OCI-LY1 (cell line): ENCODE results near the gene C14orf180.

Experiments used
- H2AFZ ChIP-seq: fragments of 200-600 bp; sonication (generic), shearing (Covaris generic); 2 replicates; pipeline ENCODE4 v1.6.0; 2014; ENCODE audit warnings: antibody characterized with exemption, mild to moderate bottlenecking, low read length
- H3F3A ChIP-seq: fragments of 200-600 bp; sonication (generic), shearing (Covaris generic); 2 replicates; pipeline ENCODE4 v1.6.0; 2014; ENCODE audit warnings: mild to moderate bottlenecking, antibody characterized with exemption, low read length, moderate library complexity; ENCODE audit not compliant: insufficient read depth
- H3K27ac ChIP-seq: fragments of 200-600 bp; sonication (generic); 2 replicates; pipeline ENCODE4 v1.5.1; 2014; ENCODE audit warnings: low read length, mixed run types, mild to moderate bottlenecking, low read depth; ENCODE audit not compliant: poor library complexity, severe bottlenecking
- H3K27me3 ChIP-seq: fragments of 200-600 bp; sonication (generic); 2 replicates; pipeline ENCODE4 v1.6.0; 2014; ENCODE audit warnings: antibody characterized with exemption, mild to moderate bottlenecking, low read length, moderate library complexity; ENCODE audit not compliant: insufficient read depth
- H3K36me3 ChIP-seq: fragments of 200-600 bp; sonication (generic); 2 replicates; pipeline ENCODE4 v1.6.1; 2014; ENCODE audit warnings: mild to moderate bottlenecking, antibody characterized with exemption, low read length, moderate library complexity, mixed read lengths; ENCODE audit not compliant: insufficient read depth
- H3K4me1 ChIP-seq: fragments of 200-600 bp; sonication (generic); 2 replicates; pipeline ENCODE4 v1.5.1; 2014; ENCODE audit warnings: mild to moderate bottlenecking, low read length, moderate library complexity; ENCODE audit not compliant: insufficient read depth, severe bottlenecking
- H3K4me2 ChIP-seq: fragments of 200-600 bp; sonication (generic), shearing (Covaris generic); 2 replicates; pipeline ENCODE4 v1.6.1; 2014; ENCODE audit warnings: low read length
- H3K4me3 ChIP-seq: fragments of 200-600 bp; sonication (generic); 2 replicates; pipeline ENCODE4 v1.5.1; 2014; ENCODE audit warnings: low read length, low read depth, mild to moderate bottlenecking, mixed read lengths; ENCODE audit not compliant: poor library complexity, severe bottlenecking
- H3K79me2 ChIP-seq: fragments of 200-600 bp; shearing (Covaris generic); 2 replicates; pipeline ENCODE4 v1.6.1; 2016; ENCODE audit warnings: mixed run types, low read length, mixed read lengths; ENCODE audit not compliant: insufficient read depth
- H3K9ac ChIP-seq: fragments of 200-600 bp; sonication (generic), shearing (Covaris generic); 2 replicates; pipeline ENCODE4 v1.6.1; 2014; ENCODE audit warnings: mild to moderate bottlenecking, low read length, mixed read lengths
- H3K9me2 ChIP-seq: fragments of 200-600 bp; sonication (generic), shearing (Covaris generic); 2 replicates; pipeline ENCODE4 v1.6.1; 2014; ENCODE audit warnings: low read depth, mild to moderate bottlenecking, low read length, mixed read lengths
- H3K9me3 ChIP-seq: fragments of 200-600 bp; shearing (Covaris generic); 2 replicates; pipeline ENCODE4 v1.6.1; 2014; ENCODE audit warnings: low read length, mixed read lengths
- H4K20me1 ChIP-seq: fragments of 200-600 bp; sonication (generic), shearing (Covaris generic); 2 replicates; pipeline ENCODE4 v1.6.0; 2016; ENCODE audit warnings: mild to moderate bottlenecking, low read length; ENCODE audit not compliant: insufficient read depth
- EZH2 ChIP-seq: fragments of 200-600 bp; sonication (generic), shearing (Covaris generic); IDR thresholded peaks from 2 replicates; pipeline ENCODE4 v1.8.0; 2017; ENCODE audit warnings: borderline replicate concordance, mixed run types, mild to moderate bottlenecking, antibody characterized with exemption, low read length, moderate library complexity, mixed read lengths
- TF ChIP-seq, protein P1 (sequence below): fragments of 200-600 bp; sonication (generic), shearing (Covaris generic); IDR thresholded peaks from 2 replicates; pipeline ENCODE4 v1.5.1; 2017; ENCODE audit warnings: mild to moderate bottlenecking, antibody characterized with exemption, low read length, moderate library complexity, mixed read lengths

Gene C14orf180

DNA sequence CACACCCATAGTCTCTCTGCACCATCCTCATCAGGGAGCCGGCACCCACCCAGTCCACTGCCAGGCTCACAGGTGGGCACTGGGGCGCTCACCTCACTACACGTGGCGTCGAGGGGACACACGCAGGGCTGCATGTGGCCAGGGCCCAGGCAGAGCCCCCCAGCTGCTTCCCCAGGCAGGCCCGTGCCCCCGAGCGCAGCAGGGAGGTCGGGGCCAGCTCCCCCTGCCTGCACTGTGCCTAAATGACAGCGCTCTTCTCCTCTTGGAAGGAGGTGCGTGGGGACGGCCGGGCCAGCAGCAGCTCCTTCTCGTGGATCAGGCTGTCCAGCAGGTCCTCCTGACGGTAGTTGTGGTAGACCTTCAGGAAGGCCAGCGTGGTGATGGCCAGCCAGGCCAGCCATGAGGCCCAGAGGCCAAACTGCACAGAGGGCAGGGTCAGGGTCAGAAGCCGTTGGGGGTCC, 13.7 kb downstream of the C14orf180 start:
- no peaks in the 10 kb centered on the region for H3K79me2 ChIP-seq
- no peak overlapping the region for H3K4me2 ChIP-seq
- H3K4me1 ChIP-seq: no peaks in the 10 kb centered on the region
- no peaks in the 10 kb centered on the region for H3K27me3 ChIP-seq
- no peak overlapping the region for H3K27ac ChIP-seq
- no peaks in the 10 kb centered on the region for H3K9me3 ChIP-seq
- H3K9ac ChIP-seq: no peak overlapping the region
- no peak for TF ChIP-seq EZH2
- TF ChIP-seq, protein P1, sequence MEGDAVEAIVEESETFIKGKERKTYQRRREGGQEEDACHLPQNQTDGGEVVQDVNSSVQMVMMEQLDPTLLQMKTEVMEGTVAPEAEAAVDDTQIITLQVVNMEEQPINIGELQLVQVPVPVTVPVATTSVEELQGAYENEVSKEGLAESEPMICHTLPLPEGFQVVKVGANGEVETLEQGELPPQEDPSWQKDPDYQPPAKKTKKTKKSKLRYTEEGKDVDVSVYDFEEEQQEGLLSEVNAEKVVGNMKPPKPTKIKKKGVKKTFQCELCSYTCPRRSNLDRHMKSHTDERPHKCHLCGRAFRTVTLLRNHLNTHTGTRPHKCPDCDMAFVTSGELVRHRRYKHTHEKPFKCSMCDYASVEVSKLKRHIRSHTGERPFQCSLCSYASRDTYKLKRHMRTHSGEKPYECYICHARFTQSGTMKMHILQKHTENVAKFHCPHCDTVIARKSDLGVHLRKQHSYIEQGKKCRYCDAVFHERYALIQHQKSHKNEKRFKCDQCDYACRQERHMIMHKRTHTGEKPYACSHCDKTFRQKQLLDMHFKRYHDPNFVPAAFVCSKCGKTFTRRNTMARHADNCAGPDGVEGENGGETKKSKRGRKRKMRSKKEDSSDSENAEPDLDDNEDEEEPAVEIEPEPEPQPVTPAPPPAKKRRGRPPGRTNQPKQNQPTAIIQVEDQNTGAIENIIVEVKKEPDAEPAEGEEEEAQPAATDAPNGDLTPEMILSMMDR: no peak
- H3K36me3 ChIP-seq: no peaks in the 10 kb centered on the region
- no peaks in the 10 kb centered on the region for H3K9me2 ChIP-seq
- no peak overlapping the region for H2AFZ ChIP-seq
- H4K20me1 ChIP-seq: no peaks in the 10 kb centered on the region
- no peaks in the 10 kb centered on the region for H3F3A ChIP-seq
- no peak overlapping the region for H3K4me3 ChIP-seq

DNA sequence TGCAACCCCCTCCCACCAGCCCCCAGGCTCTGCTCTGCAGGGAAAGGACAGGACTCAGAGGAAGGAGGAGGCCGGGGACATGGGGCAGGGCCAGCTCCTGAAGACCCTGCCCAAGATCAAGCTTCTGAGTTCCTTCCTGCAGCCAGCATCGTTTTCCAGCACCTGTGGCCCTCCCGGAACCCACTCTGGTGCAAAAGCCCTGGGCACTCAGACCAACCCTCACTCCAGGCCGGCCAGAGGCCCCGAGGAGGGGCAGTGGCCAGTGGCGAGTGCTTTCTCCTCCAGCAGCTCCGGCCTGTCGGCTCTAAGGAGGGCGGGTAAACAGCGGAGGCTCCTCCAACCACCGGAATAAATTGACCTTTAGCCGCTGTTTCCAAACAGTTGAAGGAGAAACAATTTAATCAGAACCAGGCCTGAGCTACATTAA, 14.2 kb downstream of the C14orf180 start:
- H3K4me3 ChIP-seq: no peak overlapping the region
- no peak overlapping the region for H3K9ac ChIP-seq
- no peak for TF ChIP-seq EZH2
- TF ChIP-seq, protein P1: no peak
- no peak overlapping the region for H3K4me2 ChIP-seq
- no peaks in the 10 kb centered on the region for H3K27me3 ChIP-seq
- H3F3A ChIP-seq: no peaks in the 10 kb centered on the region
- no peaks in the 10 kb centered on the region for H4K20me1 ChIP-seq
- H3K9me3 ChIP-seq: no peaks in the 10 kb centered on the region
- no peak overlapping the region for H3K27ac ChIP-seq
- H3K4me1 ChIP-seq: no peaks in the 10 kb centered on the region
- H3K79me2 ChIP-seq: no peaks in the 10 kb centered on the region
- no peaks in the 10 kb centered on the region for H3K9me2 ChIP-seq
- no peaks in the 10 kb centered on the region for H3K36me3 ChIP-seq
- no peak overlapping the region for H2AFZ ChIP-seq

DNA sequence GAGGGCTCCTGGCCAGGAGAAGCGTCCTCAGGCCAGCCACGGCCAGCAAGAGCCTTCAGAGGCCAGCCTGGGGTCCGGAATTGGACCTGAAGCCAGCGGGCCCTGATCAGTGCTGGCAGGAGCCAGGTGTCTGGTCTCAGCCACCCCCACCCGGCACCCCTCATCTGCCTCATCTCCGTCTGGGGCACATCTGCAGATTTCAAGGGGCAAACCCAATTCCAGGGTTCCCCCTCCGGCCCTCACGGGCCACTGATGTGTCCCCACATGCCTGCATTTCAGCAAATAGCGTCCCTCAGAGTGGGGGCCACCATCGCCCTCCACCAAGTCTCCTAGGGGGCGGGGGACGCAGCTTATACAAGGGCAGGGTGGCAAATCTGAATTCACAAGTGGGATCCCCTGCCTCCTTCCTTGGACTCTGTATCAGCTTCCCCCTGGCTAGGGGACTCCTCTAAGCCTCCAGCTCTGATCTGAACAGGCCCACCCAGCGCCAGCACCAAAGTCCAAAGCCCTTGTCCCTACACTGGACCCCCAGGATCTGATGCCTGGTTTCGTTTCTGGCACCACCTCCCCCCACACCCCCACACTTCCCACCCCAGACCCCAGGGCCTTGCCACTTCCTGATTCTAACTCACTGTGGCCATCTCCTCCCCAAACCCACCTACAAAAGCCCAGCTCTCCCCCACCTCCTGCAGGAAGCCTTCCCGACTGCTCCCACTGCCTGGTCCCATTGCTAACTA, 14.9 kb downstream of the C14orf180 start:
- Histone ChIP-seq H2AFZ (no peak overlapping the region), H3K36me3 (no peaks in the 10 kb centered on the region), H3K27me3 (no peaks in the 10 kb centered on the region), H3F3A (no peaks in the 10 kb centered on the region), H3K79me2 (no peaks in the 10 kb centered on the region), H3K4me1 (no peaks in the 10 kb centered on the region), H3K9me3 (no peaks in the 10 kb centered on the region), H3K4me2 (no peak overlapping the region), H4K20me1 (no peaks in the 10 kb centered on the region), H3K9me2 (no peaks in the 10 kb centered on the region), H3K27ac (no peak overlapping the region), H3K4me3 (no peak overlapping the region), H3K9ac (no peak overlapping the region)
- TF ChIP-seq, protein P1: no peak
- TF ChIP-seq EZH2: no peak
